Neural crest cell (in vitro differentiated cells): ENCODE results near the gene TTLL10. TPM values are rescaled to one million over a fixed set of nuclear protein-coding genes. Genes with fewer than 3 reads are reported as not detected.
A peak's percentile ranks its signal among the peaks of the same experiment; 100 is the strongest.

Experiments used
- DNase-seq: peaks from one replicate; pipeline ENCODE4 v3.0.0; 2021; ENCODE audit warnings: low read depth, mixed read lengths, low spot score
- H3K27ac Mint-ChIP-seq: one replicate; pipeline ENCODE4 v1.8.0; 2021; ENCODE audit warnings: mild to moderate bottlenecking, mixed read lengths; ENCODE audit not compliant: unreplicated experiment
- H3K27me3 Mint-ChIP-seq: 2 replicates; pipeline ENCODE4 v1.8.0; 2021; ENCODE audit warnings: low read depth, mild to moderate bottlenecking, mixed read lengths
- H3K36me3 Mint-ChIP-seq: 2 replicates; pipeline ENCODE4 v1.8.0; 2021; ENCODE audit warnings: low read depth, mild to moderate bottlenecking, mixed read lengths
- H3K4me1 Mint-ChIP-seq: 2 replicates; pipeline ENCODE4 v1.8.0; 2021; ENCODE audit warnings: mixed read lengths
- H3K4me3 Mint-ChIP-seq: one replicate; pipeline ENCODE4 v1.8.0; 2021; ENCODE audit warnings: mild to moderate bottlenecking, mixed read lengths
- H3K9me3 Mint-ChIP-seq: 2 replicates; pipeline ENCODE4 v1.8.0; 2021; ENCODE audit warnings: mixed read lengths
- CTCF ChIP-seq: fragments of 200-600 bp; sonication (generic); conservative IDR thresholded peaks from 2 replicates; pipeline ENCODE4 v1.5.0; 2021; ENCODE audit warnings: antibody characterized with exemption, mild to moderate bottlenecking
- total RNA-seq: library from RNA; stranded (reverse); gene quantifications from 2 replicates; pipeline ENCODE4 v1.2.1, GENCODE V29; 2021

Gene TTLL10
- total RNA-seq, 1 donor from 2014 or later: not detected

GRCh38 chr1:1231400-1232207, 57.9 kb downstream of the TTLL10 start, which contains the start of gene SDF4:
Gene SDF4, minus strand, starts transcription at chr1:1232001. Its CDS starts 3,229 bp downstream, at chr1:1228772.
- TF ChIP-seq CTCF: peak; percentile 26
- Mint-ChIP-seq H3K27ac (peak within 1 kb of the TSS; percentile 69), H3K27me3 (no peaks in the 10 kb centered on the region), H3K4me1 (peaks cover 30% of the 10 kb centered on the region), H3K9me3 (peaks cover 2% of the 10 kb centered on the region), H3K36me3 (peaks cover 16% of the 10 kb centered on the region), H3K4me3 (peak within 1 kb of the TSS; percentile 98)
- peak; percentile 89 for DNase-seq

GRCh38 chr1:1232208-1232795, 58.6 kb downstream of the TTLL10 start, which contains the start of gene B3GALT6:
Gene B3GALT6, plus strand, starts transcription at chr1:1232237. Its CDS starts 42 bp downstream, at chr1:1232279.
- Mint-ChIP-seq H3K36me3 (peaks cover 16% of the 10 kb centered on the region), H3K27me3 (no peaks in the 10 kb centered on the region), H3K27ac (peak within 1 kb of the TSS; percentile 69), H3K4me3 (peak within 1 kb of the TSS; percentile 98), H3K9me3 (peaks cover 2% of the 10 kb centered on the region), H3K4me1 (peaks cover 30% of the 10 kb centered on the region)
- TF ChIP-seq CTCF: no peak
- no peak for DNase-seq

- H3K36me3 Mint-ChIP-seq: peaks cover 16% of the 10 kb centered on the region
- peaks cover 30% of the 10 kb centered on the region for H3K4me1 Mint-ChIP-seq
- TF ChIP-seq CTCF: no peak
- peaks cover 2% of the 10 kb centered on the region for H3K9me3 Mint-ChIP-seq
- H3K27me3 Mint-ChIP-seq: no peaks in the 10 kb centered on the region
- H3K27ac Mint-ChIP-seq: no peak overlapping the region
- peak overlapping the region; percentile 82 for H3K4me3 Mint-ChIP-seq
- DNase-seq: no peak
Measured at GRCh38 chr1:1232796-1233566, 59.3 kb downstream of the TTLL10 start.

GRCh38 chr1:1233567-1233892, 59.9 kb downstream of the TTLL10 start:
- H3K27me3 Mint-ChIP-seq: no peaks in the 10 kb centered on the region
- no peak overlapping the region for H3K27ac Mint-ChIP-seq

More at GRCh38 chr1:1233567-1233892, 59.9 kb downstream of the TTLL10 start:
- DNase-seq: no peak
- Mint-ChIP-seq H3K4me3 (peak overlapping the region; percentile 82), H3K36me3 (peaks cover 16% of the 10 kb centered on the region), H3K9me3 (peaks cover 2% of the 10 kb centered on the region), H3K4me1 (peaks cover 30% of the 10 kb centered on the region)
- no peak for TF ChIP-seq CTCF
